NT2/D1 (cell line): ENCODE measurements around the gene IGSF22.

ENCODE experiments used
- DNase-seq: peaks from one replicate; pipeline ENCODE4 v3.0.0-alpha.2; 2011; ENCODE audit warnings: low read depth, low spot score
- H3K27me3 ChIP-seq: 2 replicates; pipeline ENCODE4 v1.6.0; 2011; ENCODE audit warnings: mild to moderate bottlenecking; ENCODE audit not compliant: insufficient read length, insufficient read depth
- H3K36me3 ChIP-seq: 2 replicates; pipeline ENCODE4 v1.6.1; 2011; ENCODE audit warnings: mild to moderate bottlenecking, low read length, mixed read lengths; ENCODE audit not compliant: insufficient read depth, insufficient read length
- H3K4me1 ChIP-seq: 2 replicates; pipeline ENCODE4 v1.5.1; 2011; ENCODE audit not compliant: insufficient read depth, insufficient read length
- H3K4me3 ChIP-seq: 2 replicates; pipeline ENCODE4 v1.5.1; 2011; ENCODE audit warnings: low read depth; ENCODE audit not compliant: insufficient read length
- H3K9ac ChIP-seq: 2 replicates; pipeline ENCODE4 v1.6.0; 2011; ENCODE audit warnings: low read depth; ENCODE audit not compliant: insufficient read length
- H3K9me3 ChIP-seq: 2 replicates; pipeline ENCODE4 v1.5.1; 2011; ENCODE audit warnings: mild to moderate bottlenecking, low read length; ENCODE audit not compliant: insufficient read depth
- SUZ12 ChIP-seq: IDR thresholded peaks from 2 replicates; pipeline ENCODE4 v1.6.1; 2011; ENCODE audit not compliant: insufficient read length, insufficient read depth; ENCODE audit errors: extremely low read depth
- YY1 ChIP-seq: IDR thresholded peaks from 2 replicates; pipeline ENCODE4 v1.6.1; 2011; ENCODE audit not compliant: insufficient read length, insufficient read depth
- ZNF274 ChIP-seq: IDR thresholded peaks from 2 replicates; pipeline ENCODE4 v1.6.1; 2011; ENCODE audit warnings: mild to moderate bottlenecking, low read depth, low read length

The IGSF22 gene

DNA sequence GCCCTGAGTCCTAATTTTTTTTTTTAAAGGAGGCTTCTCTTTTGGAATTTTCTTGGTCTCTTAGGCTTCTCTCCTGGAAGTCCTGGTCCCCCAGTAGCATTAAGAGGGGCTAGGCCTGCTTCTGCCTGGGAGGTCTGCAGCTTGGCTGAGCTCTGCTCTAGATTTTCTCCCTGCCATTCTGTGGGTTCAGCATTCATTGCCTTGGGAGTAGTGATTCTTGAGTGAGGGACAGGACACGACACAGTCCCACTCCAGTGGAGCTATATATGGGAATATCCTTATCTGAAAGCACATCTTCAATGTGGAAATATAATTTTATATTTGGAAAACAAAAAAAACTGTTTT is 3.7 kb downstream of the IGSF22 start:
- H3K4me3 ChIP-seq, result no peak overlapping the region
- no peak for DNase-seq
- TF ChIP-seq ZNF274, result no peak
- H3K27me3 ChIP-seq, result peaks cover 12% of the 10 kb centered on the region
- H3K4me1 ChIP-seq, result peaks cover 11% of the 10 kb centered on the region
- peak overlapping the region; percentile 68 for H3K9ac ChIP-seq
- no peaks in the 10 kb centered on the region for H3K36me3 ChIP-seq
- H3K9me3 ChIP-seq, result no peaks in the 10 kb centered on the region

DNA sequence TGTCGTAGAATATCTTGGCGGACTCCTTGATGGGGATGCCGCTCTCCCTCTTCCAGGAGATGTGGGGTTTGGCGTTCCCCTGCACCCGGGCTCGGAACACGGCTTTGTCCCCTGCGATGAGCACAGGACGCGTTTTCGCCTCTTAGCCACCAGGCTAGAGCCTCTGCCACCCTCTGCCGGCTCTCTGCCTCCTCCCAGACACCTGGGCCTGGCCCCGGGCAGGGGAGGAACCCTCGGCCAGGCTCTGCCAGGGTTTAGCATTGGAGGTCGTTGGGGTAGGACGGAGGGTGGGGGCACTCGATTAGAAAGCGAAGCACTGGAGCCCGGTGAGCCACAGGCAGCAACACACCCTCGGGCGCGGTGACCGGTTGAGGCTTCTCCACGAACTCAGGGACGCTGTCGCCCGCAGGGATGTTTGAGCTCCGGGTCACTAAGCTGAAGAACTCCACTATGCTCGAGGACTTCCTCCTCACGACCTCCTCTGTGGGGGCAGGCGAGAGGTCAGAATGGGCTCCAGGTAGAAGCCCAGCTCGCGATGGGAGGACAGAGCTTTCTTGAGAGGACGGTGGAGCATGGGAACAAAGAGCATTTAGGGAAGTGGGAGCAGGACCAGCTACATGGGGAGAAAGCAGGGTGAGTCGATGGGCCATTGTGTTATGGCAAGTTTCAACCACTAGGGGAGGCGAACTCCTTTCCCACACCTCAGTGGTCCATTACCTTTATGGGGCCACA is 4.3 kb downstream of the IGSF22 start:
- H3K4me3 ChIP-seq, result peak overlapping the region; percentile 52
- H3K36me3 ChIP-seq, result no peaks in the 10 kb centered on the region
- H3K4me1 ChIP-seq, result peaks cover 9% of the 10 kb centered on the region
- peak overlapping the region; percentile 68 for H3K9ac ChIP-seq
- H3K27me3 ChIP-seq, result peaks cover 12% of the 10 kb centered on the region
- no peaks in the 10 kb centered on the region for H3K9me3 ChIP-seq
- peak; percentile 55 for DNase-seq
- no peak for TF ChIP-seq SUZ12
- no peak for TF ChIP-seq ZNF274
- TF ChIP-seq YY1, result no peak

GRCh38 chr11:18720808-18721560 is 5.0 kb downstream of the IGSF22 start:
- Histone ChIP-seq H3K4me1 (peaks cover 4% of the 10 kb centered on the region), H3K36me3 (no peaks in the 10 kb centered on the region), H3K9me3 (no peaks in the 10 kb centered on the region), H3K27me3 (peaks cover 12% of the 10 kb centered on the region), H3K9ac (peak overlapping the region; percentile 68), H3K4me3 (peak overlapping the region; percentile 52)
- peak; percentile 47 for DNase-seq
- no peak for TF ChIP-seq ZNF274

- no peak overlapping the region for H3K4me3 ChIP-seq
- H3K27me3 ChIP-seq, result peaks cover 15% of the 10 kb centered on the region
- peaks cover 2% of the 10 kb centered on the region for H3K4me1 ChIP-seq
- no peak overlapping the region for H3K9ac ChIP-seq
- H3K36me3 ChIP-seq, result no peaks in the 10 kb centered on the region
- no peaks in the 10 kb centered on the region for H3K9me3 ChIP-seq
- TF ChIP-seq SUZ12 (no peak), ZNF274 (no peak), YY1 (no peak)
- no peak for DNase-seq
These were observed 5.7 kb downstream of the IGSF22 start for GRCh38 chr11:18720091-18720807.

- no peak for TF ChIP-seq SUZ12
- TF ChIP-seq YY1, result no peak
- TF ChIP-seq ZNF274, result no peak
- no peaks in the 10 kb centered on the region for H3K4me1 ChIP-seq
- no peak overlapping the region for H3K4me3 ChIP-seq
- peaks cover 14% of the 10 kb centered on the region for H3K27me3 ChIP-seq
- no peaks in the 10 kb centered on the region for H3K36me3 ChIP-seq
- no peak overlapping the region for H3K9ac ChIP-seq
- no peak for DNase-seq
- no peaks in the 10 kb centered on the region for H3K9me3 ChIP-seq
These were observed 10.5 kb downstream of the IGSF22 start for GRCh38 chr11:18715476-18715875.

- Histone ChIP-seq H3K4me3 (no peak overlapping the region), H3K4me1 (no peaks in the 10 kb centered on the region), H3K36me3 (no peaks in the 10 kb centered on the region), H3K9me3 (no peaks in the 10 kb centered on the region), H3K27me3 (peaks cover 3% of the 10 kb centered on the region), H3K9ac (no peak overlapping the region)
- no peak for DNase-seq
- TF ChIP-seq YY1 (no peak), SUZ12 (no peak), ZNF274 (no peak)
These were observed 11.6 kb downstream of the IGSF22 start for GRCh38 chr11:18714443-18714780.
